Keratinocyte (primary cell): ENCODE data around the gene CARMIL3.
A peak's percentile ranks its signal among the peaks of the same experiment; 100 is the strongest.
"Not testable (repeated sequence)": the region's sequence is repeated elsewhere in the genome, so short reads cannot be mapped to it uniquely, and the experiment has no call there.

Experiments
- EZH2 ChIP-seq: IDR thresholded peaks from one replicate; pipeline ENCODE4 v1.6.1; 2012; ENCODE audit warnings: inconsistent platforms, mild to moderate bottlenecking, low read length, moderate library complexity
- TF ChIP-seq, protein P1 (sequence below), 3 experiments: IDR thresholded peaks in 1 of 3; conservative IDR thresholded peaks in 1 of 3; optimal IDR thresholded peaks in 1 of 3; 2 replicates in 2 of 3; 3 replicates in 1 of 3; pipeline versions ENCODE3 to v1.5.1; 2011; ENCODE audit warnings: low read length in 3 of 3, mild to moderate bottlenecking in 3 of 3, moderate library complexity in 2 of 3, control low read depth in 1 of 3, inconsistent platforms in 1 of 3; ENCODE audit not compliant: insufficient read depth in 2 of 3; ENCODE audit errors: extremely low read depth in 1 of 3

DNA sequence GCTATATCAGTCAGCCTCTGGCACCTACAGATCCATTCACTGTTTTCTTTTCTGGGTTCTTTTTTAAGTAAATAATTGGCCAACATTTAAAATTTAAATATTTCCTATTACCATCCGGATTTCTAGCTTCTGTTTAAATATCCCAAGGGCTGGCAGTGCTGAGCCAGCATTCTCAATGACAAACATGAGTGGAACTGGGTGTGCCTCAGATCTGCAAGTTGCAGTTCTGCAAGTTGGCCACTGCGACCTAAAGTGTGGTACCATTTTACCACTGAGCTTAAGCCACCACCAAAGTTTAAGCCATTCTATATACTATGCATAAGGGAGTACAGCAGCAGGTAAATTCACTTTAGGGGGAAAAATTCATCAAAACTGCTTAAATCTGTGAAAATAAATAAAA, 31.9 kb upstream of the CARMIL3 start:
- TF ChIP-seq EZH2 = not testable (repeated sequence)
- TF ChIP-seq, protein P1, sequence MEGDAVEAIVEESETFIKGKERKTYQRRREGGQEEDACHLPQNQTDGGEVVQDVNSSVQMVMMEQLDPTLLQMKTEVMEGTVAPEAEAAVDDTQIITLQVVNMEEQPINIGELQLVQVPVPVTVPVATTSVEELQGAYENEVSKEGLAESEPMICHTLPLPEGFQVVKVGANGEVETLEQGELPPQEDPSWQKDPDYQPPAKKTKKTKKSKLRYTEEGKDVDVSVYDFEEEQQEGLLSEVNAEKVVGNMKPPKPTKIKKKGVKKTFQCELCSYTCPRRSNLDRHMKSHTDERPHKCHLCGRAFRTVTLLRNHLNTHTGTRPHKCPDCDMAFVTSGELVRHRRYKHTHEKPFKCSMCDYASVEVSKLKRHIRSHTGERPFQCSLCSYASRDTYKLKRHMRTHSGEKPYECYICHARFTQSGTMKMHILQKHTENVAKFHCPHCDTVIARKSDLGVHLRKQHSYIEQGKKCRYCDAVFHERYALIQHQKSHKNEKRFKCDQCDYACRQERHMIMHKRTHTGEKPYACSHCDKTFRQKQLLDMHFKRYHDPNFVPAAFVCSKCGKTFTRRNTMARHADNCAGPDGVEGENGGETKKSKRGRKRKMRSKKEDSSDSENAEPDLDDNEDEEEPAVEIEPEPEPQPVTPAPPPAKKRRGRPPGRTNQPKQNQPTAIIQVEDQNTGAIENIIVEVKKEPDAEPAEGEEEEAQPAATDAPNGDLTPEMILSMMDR (optimal IDR thresholded peaks at IDR 0.05 in 1 of 3, IDR thresholded peaks at IDR 0.05 in 1 of 3, conservative IDR thresholded peaks at IDR 0.05 in 1 of 3; ENCODE audit: extremely low read depth in 1 of 3, insufficient read depth in 2 of 3, low read length in 3 of 3) = peak in 1 of 3 experiments; percentile 16
